GM19239 (cell line): ENCODE measurements around the gene NID1.
"Not testable (repeated sequence)": the region's sequence is repeated elsewhere in the genome, so short reads cannot be mapped to it uniquely, and the experiment has no call there.

Source experiments
- DNase-seq: peaks from one replicate; pipeline ENCODE4 v3.0.0; 2011; ENCODE audit warnings: low spot score; ENCODE audit not compliant: insufficient read length
- FAIRE-seq: peaks from 2 replicates; lab custom pipeline; 2011; peaks lifted over from hg19 to GRCh38; lab: Jason Lieb, UNC

NID1 gene

DNA sequence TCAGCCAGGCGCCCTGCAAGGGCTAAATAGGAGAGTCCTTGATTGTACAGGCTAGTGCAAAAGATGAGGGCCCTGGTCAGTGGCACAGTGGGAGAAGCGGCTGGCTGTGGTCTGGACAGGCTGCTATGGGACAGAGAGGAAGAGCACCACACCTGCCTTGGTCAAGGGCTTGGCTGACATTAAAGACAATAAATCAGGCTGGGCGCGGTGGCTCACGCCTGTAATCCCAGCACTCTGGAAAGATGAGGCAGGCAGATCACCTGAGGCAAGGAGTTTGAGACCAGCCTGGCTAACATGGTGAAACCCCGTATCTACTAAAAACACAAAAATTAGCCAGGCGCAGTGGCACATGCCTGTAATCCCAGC, 62.9 kb downstream of the NID1 start:
- DNase-seq (no peak), FAIRE-seq (no peak)

DNA sequence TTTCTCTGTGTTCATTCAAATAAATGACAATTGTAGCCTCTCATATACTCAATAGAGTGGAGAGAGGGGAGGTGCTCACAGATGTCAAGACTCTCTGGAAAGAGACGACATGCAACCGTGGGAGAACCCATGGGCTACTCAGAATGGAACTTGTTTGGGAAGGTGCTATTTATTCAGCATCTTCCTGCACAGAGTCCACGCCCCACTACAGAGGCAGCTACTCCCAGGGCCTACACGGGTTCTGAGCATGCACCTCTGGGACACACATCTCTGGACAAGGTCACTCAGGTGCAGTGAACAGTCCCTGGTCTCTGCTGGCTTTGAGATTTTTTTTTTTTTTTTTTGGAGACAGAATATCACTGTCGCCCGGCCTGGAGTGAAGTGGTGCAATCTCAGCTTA, 64.1 kb downstream of the NID1 start:
- FAIRE-seq (no peak), DNase-seq (no peak)

- peak; percentile 93 for FAIRE-seq
Observed at GRCh38 chr1:235999259-235999925, 65.5 kb downstream of the NID1 start.

DNA sequence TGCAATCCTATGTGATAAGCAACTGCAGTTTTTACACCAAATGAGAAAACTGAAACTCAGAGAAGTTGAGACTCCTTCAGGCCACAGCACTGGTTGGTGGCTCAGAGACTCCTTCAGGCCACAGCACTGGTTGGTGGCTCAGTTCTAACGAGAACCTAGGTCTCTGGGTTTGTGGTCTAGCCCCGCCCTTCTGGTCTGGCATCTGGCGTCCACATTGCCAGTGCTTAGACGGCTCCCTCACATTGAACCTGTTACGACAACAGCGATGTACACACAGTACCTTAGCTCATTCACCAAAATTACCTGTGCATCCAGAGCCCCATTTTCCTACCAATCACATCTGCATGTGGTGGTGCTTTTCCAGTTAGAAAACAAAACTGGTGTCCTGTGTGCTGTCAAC, 66.1 kb downstream of the NID1 start:
- DNase-seq (peak; percentile 34), FAIRE-seq (no peak)

More at GRCh38 chr1:235999259-235999925, 65.5 kb downstream of the NID1 start:
- peak; percentile 44 for DNase-seq

DNA sequence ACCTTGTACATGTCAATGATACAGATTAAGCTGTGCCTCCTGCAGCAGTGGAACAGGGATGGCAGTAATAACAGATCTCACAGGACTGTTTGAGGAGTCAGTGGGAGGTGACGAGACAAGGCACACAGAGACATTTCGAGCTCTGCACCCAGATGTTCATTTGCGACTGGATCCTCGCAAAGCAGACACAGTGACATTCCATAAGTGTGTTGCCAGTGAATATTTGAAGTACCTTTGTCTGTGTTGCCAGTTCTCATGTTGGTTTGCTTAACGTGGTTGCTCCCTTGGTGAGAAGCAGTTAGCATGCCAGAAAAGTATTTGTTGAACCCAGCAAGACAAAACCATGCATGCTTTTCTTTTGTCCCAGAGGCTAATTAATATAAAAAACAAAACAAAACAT, 67.0 kb downstream of the NID1 start:
- no peak for DNase-seq
- no peak for FAIRE-seq

- no peak for FAIRE-seq
Observed at GRCh38 chr1:235997049-235997448, 67.8 kb downstream of the NID1 start.

GRCh38 chr1:235996048-235996785, 68.7 kb downstream of the NID1 start:
- DNase-seq (no peak), FAIRE-seq (no peak)

More at GRCh38 chr1:235997049-235997448, 67.8 kb downstream of the NID1 start:
- DNase-seq: no peak

DNA sequence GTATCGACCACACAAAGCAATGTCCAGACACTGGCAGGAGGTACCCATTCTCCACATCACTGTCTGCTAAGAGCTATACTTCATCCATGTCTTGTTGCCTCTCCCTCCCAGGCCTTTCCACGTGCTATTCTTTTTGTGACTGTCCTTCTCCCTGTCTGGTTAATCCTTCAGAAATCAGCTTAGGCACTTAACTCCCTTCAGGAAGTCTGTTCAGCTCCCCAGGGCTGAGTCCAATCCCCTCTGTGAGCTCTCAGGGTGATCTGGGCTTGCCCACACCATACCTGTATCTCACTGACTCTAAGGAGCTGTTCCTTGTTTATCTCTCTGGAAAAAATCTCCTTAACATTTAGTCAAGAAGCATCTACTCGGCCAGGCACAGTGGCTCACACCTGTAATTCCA, 69.4 kb downstream of the NID1 start:
- no peak for FAIRE-seq
- DNase-seq: no peak

GRCh38 chr1:235993652-235994051, 71.2 kb downstream of the NID1 start:
- no peak for DNase-seq
- FAIRE-seq: no peak

DNA sequence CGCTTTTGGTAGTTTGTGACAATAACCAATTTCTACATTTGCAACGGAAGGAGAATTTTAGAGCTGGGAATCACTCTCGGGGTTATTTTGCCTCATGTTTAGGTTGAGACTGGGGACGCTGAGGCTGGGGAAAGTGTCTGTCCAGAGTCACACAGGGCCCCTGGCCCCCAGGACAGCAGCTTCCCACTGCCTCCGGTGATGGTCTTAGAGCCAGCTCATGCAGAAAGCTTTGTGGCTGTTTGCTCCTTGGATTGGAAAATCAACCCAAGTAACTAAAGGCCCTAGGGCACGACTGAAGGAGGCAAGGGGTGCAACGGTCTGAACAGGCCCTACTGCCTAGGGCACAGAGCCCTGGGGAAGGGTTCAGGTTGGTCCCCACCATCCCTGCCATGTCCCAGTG, 72.0 kb downstream of the NID1 start:
- no peak for FAIRE-seq
- no peak for DNase-seq

DNA sequence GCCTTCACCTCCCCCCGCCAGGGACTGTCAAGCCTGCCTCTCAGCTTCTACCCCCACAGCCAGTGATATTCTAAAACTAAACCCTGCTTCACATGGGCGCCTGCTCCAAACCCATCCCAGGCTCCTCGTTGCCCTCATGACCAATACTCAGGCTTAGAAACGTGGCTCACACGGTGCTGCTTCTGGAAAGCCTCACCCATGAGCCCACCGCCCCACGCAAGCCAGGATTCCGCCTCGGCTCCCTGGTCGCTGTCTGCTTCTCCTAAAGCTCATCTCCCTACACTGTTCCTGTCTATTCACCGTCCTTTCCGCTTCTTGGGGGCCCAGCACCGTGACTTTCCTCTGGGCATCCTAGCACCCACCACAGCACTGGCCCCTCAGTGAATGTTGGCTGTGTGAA, 72.5 kb downstream of the NID1 start:
- FAIRE-seq (no peak), DNase-seq (no peak)

- no peak for DNase-seq
- FAIRE-seq: no peak
Observed at GRCh38 chr1:235990330-235990795, 74.5 kb downstream of the NID1 start.

GRCh38 chr1:235989105-235989504, 75.8 kb downstream of the NID1 start:
- DNase-seq (no peak), FAIRE-seq (no peak)

DNA sequence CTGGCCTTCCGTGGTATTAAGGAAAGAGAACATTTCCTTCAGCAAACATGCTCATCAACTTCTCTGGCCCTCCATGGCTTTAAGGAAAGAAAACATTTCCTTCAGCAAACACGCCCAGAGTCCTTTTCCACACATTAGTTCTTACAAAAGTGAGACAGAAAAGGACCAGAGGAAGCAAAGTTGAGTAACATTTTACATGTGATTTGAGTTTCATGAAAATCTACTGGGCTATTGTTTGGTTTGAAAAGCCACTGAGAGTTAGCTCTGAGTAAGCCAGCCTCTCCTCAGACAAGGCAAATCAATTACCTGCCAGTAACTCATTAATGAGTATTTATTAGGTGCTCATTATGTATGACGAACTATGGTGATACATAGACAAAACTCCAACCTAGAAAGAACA, 78.0 kb downstream of the NID1 start:
- peak; percentile 47 for FAIRE-seq
- no peak for DNase-seq

GRCh38 chr1:235984041-235984825, 80.7 kb downstream of the NID1 start:
- FAIRE-seq: no peak
- DNase-seq: no peak

GRCh38 chr1:235980976-235981375, 83.9 kb downstream of the NID1 start:
- no peak for DNase-seq
- FAIRE-seq: no peak

DNA sequence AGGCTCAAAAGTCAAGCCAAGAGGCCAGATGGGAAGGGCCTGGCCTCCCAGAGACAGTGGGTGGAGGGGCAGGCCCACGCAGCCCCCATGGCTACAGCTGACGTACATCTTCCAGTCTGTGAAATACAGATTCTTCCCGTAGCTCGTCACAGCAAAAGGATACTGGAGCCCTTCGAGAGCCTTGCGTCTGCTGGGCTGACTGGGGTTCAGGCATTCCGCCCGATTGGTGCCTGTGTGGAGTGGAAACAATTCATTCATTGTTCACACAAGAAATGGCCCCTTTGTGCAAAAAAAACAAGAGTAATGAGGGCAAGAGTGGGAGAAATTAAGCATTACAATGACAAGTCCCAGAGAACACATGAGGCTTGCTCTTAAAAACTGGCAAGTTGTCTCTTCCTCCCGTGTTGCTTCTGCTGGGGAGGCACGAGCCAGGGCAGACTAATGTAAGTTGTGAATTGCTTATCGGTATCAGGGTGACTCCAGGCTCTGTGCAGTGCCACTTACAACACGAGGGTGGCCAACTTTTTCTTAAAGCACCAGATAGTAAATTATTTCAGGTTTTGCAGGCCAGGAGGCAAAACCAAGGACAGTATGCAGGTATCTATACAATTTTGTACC, 85.1 kb downstream of the NID1 start:
- DNase-seq (no peak), FAIRE-seq (no peak)

DNA sequence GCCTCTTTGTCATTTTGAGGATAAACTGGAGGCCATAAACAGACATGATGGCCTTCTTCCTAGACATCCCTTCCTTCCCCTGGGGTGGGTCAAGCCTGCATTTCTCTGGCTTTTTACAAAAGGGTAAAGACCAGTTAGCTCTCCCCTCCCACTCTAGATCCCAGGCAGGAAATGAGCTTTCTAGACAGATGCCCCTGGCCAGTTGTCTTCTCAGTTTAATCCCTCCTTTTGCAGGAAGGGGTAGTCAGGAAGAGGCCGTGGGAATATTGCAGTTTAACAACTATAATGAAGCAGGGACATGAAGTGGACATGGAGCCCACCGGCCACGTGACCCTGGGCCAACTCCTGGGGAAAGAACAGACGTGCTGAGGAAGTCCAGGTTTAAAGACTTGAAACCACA, 85.7 kb downstream of the NID1 start:
- DNase-seq (no peak), FAIRE-seq (no peak)

- DNase-seq (no peak), FAIRE-seq (no peak)
Observed at GRCh38 chr1:235976490-235976889, 88.4 kb downstream of the NID1 start.

DNA sequence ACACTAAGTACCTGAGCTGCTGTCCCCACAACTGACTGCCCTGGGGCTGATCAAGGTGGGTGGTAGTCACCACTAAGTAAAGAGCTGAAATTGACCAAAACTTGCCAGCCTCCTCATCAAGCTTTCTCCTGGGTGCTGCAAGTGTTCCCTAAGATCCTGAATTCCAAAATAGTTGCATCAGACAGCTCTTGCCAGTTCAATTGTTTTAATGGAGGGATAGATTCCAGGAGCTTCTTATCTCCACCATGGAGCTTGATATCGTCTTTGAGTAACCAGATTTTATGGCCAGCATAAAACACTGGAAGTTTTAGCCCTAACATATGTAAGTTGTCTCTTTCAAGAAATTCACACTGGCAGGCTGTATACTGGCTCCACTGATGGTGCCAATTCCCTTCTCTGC, 90.3 kb downstream of the NID1 start:
- FAIRE-seq: no peak
- DNase-seq: no peak

DNA sequence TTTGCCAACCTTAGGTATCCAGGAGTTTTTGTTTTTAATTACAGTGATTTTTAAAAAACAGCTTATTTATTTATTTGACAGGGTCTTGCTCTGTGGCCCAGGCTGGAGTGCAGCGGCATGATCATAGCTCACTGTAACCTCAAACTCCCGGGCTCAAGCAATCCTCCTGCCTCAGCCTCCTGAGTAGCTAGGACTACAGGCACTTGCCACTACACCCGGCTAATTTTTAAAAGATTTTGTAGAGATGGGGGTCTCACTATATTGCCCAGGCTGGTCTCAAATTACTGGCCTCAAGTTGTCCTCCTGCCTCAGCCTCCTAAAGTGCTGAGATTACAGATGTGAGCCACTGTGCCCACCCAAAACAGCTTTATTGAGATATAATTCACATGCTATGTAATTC, 92.2 kb downstream of the NID1 start:
- not testable (repeated sequence) for DNase-seq, FAIRE-seq
